SK-N-SH (cell line): Measurements from ENCODE around the gene THEMIS2. TPM values are rescaled to one million over a fixed set of nuclear protein-coding genes. Genes with fewer than 3 reads are reported as not detected.

Source experiments
- CTCF ChIA-PET: fragments of 300-600, 350-600 bp; formaldehyde crosslinking; extraction: SDS; loops from one replicate; lab custom pipeline; 2021; lab: Yijun Ruan, JAX
- POLR2A ChIA-PET: fragments of 350-600 bp; sonication (Branson Sonifier 250); formaldehyde crosslinking; extraction: SDS; loops from one replicate; lab custom pipeline; 2020; ENCODE audit warnings: antibody characterized with exemption, inconsistent platforms; lab: Yijun Ruan, JAX
- DNase-seq: peaks from one replicate; pipeline ENCODE4 v3.0.0; 2012
- H2AFZ ChIP-seq: fragments of 200-600 bp; sonication (generic); 2 replicates; pipeline ENCODE4 v1.8.1; 2016; ENCODE audit warnings: antibody characterized with exemption, mild to moderate bottlenecking, low read depth
- H3F3A ChIP-seq: fragments of 200-600 bp; sonication (generic); replicated peaks from 2 replicates; pipeline ENCODE3; 2016; ENCODE audit warnings: antibody characterized with exemption, mild to moderate bottlenecking; ENCODE audit not compliant: insufficient read depth
- H3K27ac ChIP-seq, 2 experiments: fragments of 200-500 bp in 1 of 2; fragments of 200-600 bp in 1 of 2; sonication (Bioruptor generic) in 1 of 2; sonication (generic), shearing (Covaris generic) in 1 of 2; 2 replicates each; pipeline versions ENCODE4 v1.5.1 to v1.6.1; 2014 to 2016; ENCODE audit warnings: low read depth in 2 of 2, inconsistent platforms in 1 of 2, low read length in 1 of 2, mild to moderate bottlenecking in 1 of 2, mixed read lengths in 1 of 2
- H3K27me3 ChIP-seq: fragments of 200-600 bp; sonication (generic), shearing (Covaris generic); 2 replicates; pipeline ENCODE4 v1.6.1; 2016; ENCODE audit warnings: mixed run types; ENCODE audit not compliant: insufficient read depth
- H3K36me3 ChIP-seq, 2 experiments: fragments of 200-500 bp in 1 of 2; fragments of 200-600 bp in 1 of 2; sonication (Bioruptor generic) in 1 of 2; sonication (generic) in 1 of 2; replicated peaks in 1 of 2; 2 replicates each; pipeline versions ENCODE3 to v1.5.1; 2014 to 2016; ENCODE audit warnings: low read length in 1 of 2, mild to moderate bottlenecking in 1 of 2; ENCODE audit not compliant: insufficient read depth in 2 of 2, control insufficient read depth in 1 of 2
- H3K4me1 ChIP-seq, 2 experiments: fragments of 200-500 bp in 1 of 2; fragments of 200-600 bp in 1 of 2; sonication (Bioruptor generic) in 1 of 2; sonication (generic), shearing (Covaris generic) in 1 of 2; 2 replicates each; pipeline versions ENCODE4 v1.5.1 to v1.6.1; 2014 to 2016; ENCODE audit warnings: low read depth in 1 of 2, low read length in 1 of 2, mixed run types in 1 of 2; ENCODE audit not compliant: insufficient read depth in 2 of 2, control insufficient read depth in 1 of 2
- H3K4me2 ChIP-seq: fragments of 200-600 bp; sonication (generic), shearing (Covaris generic); 2 replicates; pipeline ENCODE4 v1.6.1; 2017; ENCODE audit warnings: mixed run types
- H3K4me3 ChIP-seq, 2 experiments: fragments of 200-500 bp in 1 of 2; fragments of 200-600 bp in 1 of 2; sonication (Bioruptor generic) in 1 of 2; sonication (generic), shearing (Covaris generic) in 1 of 2; 2 replicates each; pipeline versions ENCODE4 v1.5.1 to v1.8.1; 2014 to 2016; ENCODE audit warnings: low read depth in 2 of 2, inconsistent platforms in 1 of 2, low read length in 1 of 2, mild to moderate bottlenecking in 1 of 2, mixed read lengths in 1 of 2, moderate library complexity in 1 of 2
- H3K79me2 ChIP-seq: fragments of 200-600 bp; sonication (generic); 2 replicates; pipeline ENCODE4 v1.8.1; 2017; ENCODE audit warnings: mild to moderate bottlenecking; ENCODE audit not compliant: insufficient read depth
- H3K9ac ChIP-seq: fragments of 200-600 bp; sonication (generic); 2 replicates; pipeline ENCODE4 v1.6.1; 2017; ENCODE audit warnings: mixed run types
- H3K9me2 ChIP-seq: fragments of 200-600 bp; sonication (generic); 2 replicates; pipeline ENCODE4 v1.6.1; 2017; ENCODE audit warnings: mixed run types
- H3K9me3 ChIP-seq: fragments of 200-600 bp; sonication (generic); 2 replicates; pipeline ENCODE4 v1.6.1; 2017; ENCODE audit warnings: mixed run types, mild to moderate bottlenecking, moderate library complexity
- H4K20me1 ChIP-seq: fragments of 200-600 bp; sonication (generic); 2 replicates; pipeline ENCODE4 v1.6.1; 2017; ENCODE audit warnings: mild to moderate bottlenecking, mixed run types; ENCODE audit not compliant: insufficient read depth
- CTCF ChIP-seq: fragments of 200-600 bp; sonication (generic); IDR thresholded peaks from 2 replicates; pipeline ENCODE4 v1.6.1; 2017; ENCODE audit warnings: antibody characterized with exemption, mild to moderate bottlenecking, moderate library complexity
- ELF1 ChIP-seq: IDR thresholded peaks from 2 replicates; pipeline ENCODE4 v1.4.0; 2012
- EP300 ChIP-seq, 2 experiments: IDR thresholded peaks; 2 replicates each; pipeline versions ENCODE4 v1.4.0 to v1.6.1; 2012; ENCODE audit warnings: borderline replicate concordance in 1 of 2, low read depth in 1 of 2, low read length in 1 of 2
- EZH2phosphoT487 ChIP-seq: fragments of 200-600 bp; sonication (generic); IDR thresholded peaks from 2 replicates; pipeline ENCODE4 v1.6.1; 2017; ENCODE audit warnings: low read depth, mixed run types, mild to moderate bottlenecking, antibody characterized with exemption, moderate library complexity, borderline replicate concordance
- FOXJ3 ChIP-seq: sonication (generic); formaldehyde crosslinking; IDR thresholded peaks from 2 replicates; pipeline ENCODE4 v1.5.1; 2020; ENCODE audit warnings: mild to moderate bottlenecking, missing genetic modification reagents
- GATA2 ChIP-seq: sonication (generic); formaldehyde crosslinking; IDR thresholded peaks from 2 replicates; pipeline ENCODE4 v1.5.0; 2020; ENCODE audit warnings: mild to moderate bottlenecking, missing genetic modification reagents
- JUND ChIP-seq: IDR thresholded peaks from 2 replicates; pipeline ENCODE4 v1.4.0; 2012
- MEF2A ChIP-seq: IDR thresholded peaks from 2 replicates; pipeline ENCODE4 v1.4.0; 2012; ENCODE audit warnings: low read depth, borderline replicate concordance
- MXI1 ChIP-seq: IDR thresholded peaks from 2 replicates; pipeline ENCODE4 v1.6.1; 2012; ENCODE audit warnings: mild to moderate bottlenecking, low read depth, low read length, improper control_type of control experiment
- NRF1 ChIP-seq: IDR thresholded peaks from 2 replicates; pipeline ENCODE4 v1.6.1; 2012; ENCODE audit warnings: low read depth, mild to moderate bottlenecking, low read length
- POLR2AphosphoS5 ChIP-seq: IDR thresholded peaks from 2 replicates; pipeline ENCODE4 v1.6.1; 2012; ENCODE audit warnings: low read depth, low read length
- RAD21 ChIP-seq: IDR thresholded peaks from 2 replicates; pipeline ENCODE4 v1.6.1; 2012; ENCODE audit warnings: mild to moderate bottlenecking, low read length
- REST ChIP-seq: IDR thresholded peaks from 2 replicates; pipeline ENCODE4 v1.6.1; 2012; ENCODE audit warnings: mild to moderate bottlenecking, low read depth, low read length, moderate library complexity
- RXRA ChIP-seq: IDR thresholded peaks from 2 replicates; pipeline ENCODE4 v1.4.0; 2012; ENCODE audit warnings: low read depth, mild to moderate bottlenecking, borderline replicate concordance
- TAF1 ChIP-seq: IDR thresholded peaks from 2 replicates; pipeline ENCODE4 v1.6.1; 2012; ENCODE audit warnings: low read depth, mild to moderate bottlenecking, low read length, moderate library complexity, borderline replicate concordance
- TCF12 ChIP-seq: IDR thresholded peaks from 2 replicates; pipeline ENCODE4 v1.4.0; 2012
- TEAD4 ChIP-seq: IDR thresholded peaks from 2 replicates; pipeline ENCODE4 v1.4.0; 2012; ENCODE audit warnings: mild to moderate bottlenecking, borderline replicate concordance; ENCODE audit not compliant: insufficient read depth
- WGBS: methylation state at CpG from one replicate; pipeline ENCODE4 v1.1.6; 2017; ENCODE audit warnings: low lambda C conversion rate; 5-methylcytosine and 5-hydroxymethylcytosine counted together
- polyA plus RNA-seq, 3 experiments: library from polyadenylated mRNA; depleted of rRNA; stranded (reverse); fragments of >200 nt; gene quantifications; 2 replicates each; pipeline ENCODE4 v1.2.3, GENCODE V29; 2012

THEMIS2 gene
- polyA plus RNA-seq, 1 of the 3 experiments (the other 2 are of a cell fraction): 4.1 TPM

GRCh38 chr1:27865821-27866220 lies 6.5 kb upstream of the THEMIS2 start:
- POLR2A ChIA-PET: no interaction called here
- peaks cover 3% of the 10 kb centered on the region for H3F3A ChIP-seq
- CTCF ChIA-PET: no interaction called here
- H3K79me2 ChIP-seq: no peaks in the 10 kb centered on the region
- H3K27me3 ChIP-seq: no peaks in the 10 kb centered on the region
- H3K9me2 ChIP-seq: no peaks in the 10 kb centered on the region
- no peaks in the 10 kb centered on the region for H3K36me3 ChIP-seq
- WGBS: 92% methylated on average over 9 of the region's 10 CpGs
- H3K9me3 ChIP-seq: no peaks in the 10 kb centered on the region
- H2AFZ ChIP-seq: no peak overlapping the region
- H3K27ac ChIP-seq: no peak overlapping the region
- no peak overlapping the region for H3K9ac ChIP-seq
- no peak for DNase-seq
- no peak overlapping the region for H3K4me3 ChIP-seq
- peaks cover 0 to 12% of the 10 kb centered on the region in 2 experiments; a peak in 2 of 4 replicates for H3K4me1 ChIP-seq
- no peak overlapping the region for H3K4me2 ChIP-seq
- no peaks in the 10 kb centered on the region for H4K20me1 ChIP-seq
- TF ChIP-seq REST (no peak), TCF12 (no peak), TAF1 (no peak), NRF1 (no peak), RAD21 (no peak), GATA2 (CRISPR knock-in tag) (no peak), TEAD4 (no peak), RXRA (no peak), EZH2phosphoT487 (no peak), MXI1 (no peak), JUND (no peak), POLR2AphosphoS5 (no peak), CTCF (no peak), MEF2A (no peak), ELF1 (no peak), EP300 (IDR thresholded peaks at IDR 0.05; ENCODE audit: borderline replicate concordance in 1 of 2, low read depth in 1 of 2, low read length in 1 of 2) (no peak), FOXJ3 (CRISPR knock-in tag) (no peak)
